Vagina (tissue), 2 donors: ENCODE results near the gene NRG3. TPM values are rescaled to one million over a fixed set of nuclear protein-coding genes. Genes with fewer than 3 reads are reported as not detected.

ENCODE experiments used
- DNase-seq, 2 donors: peaks; one replicate each; pipeline ENCODE4 v3.0.0-alpha.2; 2017; ENCODE audit errors: extremely low spot score in 2 of 2
- H3K27ac ChIP-seq: fragments of 200-600 bp; sonication (generic); one replicate; pipeline ENCODE4 v1.5.1; 2019
- H3K27me3 ChIP-seq: fragments of 200-600 bp; sonication (generic); one replicate; pipeline ENCODE4 v1.5.1; 2019
- H3K36me3 ChIP-seq, 2 donors: fragments of 200-600 bp; sonication (generic); one replicate each; pipeline ENCODE4 v1.5.1; 2017 to 2019
- H3K4me1 ChIP-seq: fragments of 200-600 bp; sonication (generic); one replicate; pipeline ENCODE4 v1.5.1; 2019
- H3K4me3 ChIP-seq, 2 donors: fragments of 200-600 bp; sonication (generic); 1 replicate in 1 of 2; 2 replicates in 1 of 2; pipeline ENCODE4 v1.5.1; 2016 to 2019
- H3K9me3 ChIP-seq: fragments of 200-600 bp; sonication (generic); one replicate; pipeline ENCODE4 v1.5.1; 2019
- CTCF ChIP-seq, 3 experiments: fragments of 450-650 bp in 2 of 3; fragments of 200-600 bp in 1 of 3; sonication (generic) in 1 of 3; IDR thresholded peaks; one replicate each; pipeline ENCODE4 v1.5.1; 2017 to 2019; ENCODE audit warnings: antibody characterized with exemption in 3 of 3, mild to moderate bottlenecking in 2 of 3, moderate library complexity in 2 of 3
- POLR2A ChIP-seq, 2 donors: fragments of 450-650 bp; IDR thresholded peaks; one replicate each; pipeline ENCODE4 v1.6.1; 2017; ENCODE audit warnings: antibody characterized with exemption in 2 of 2, mild to moderate bottlenecking in 2 of 2, moderate library complexity in 2 of 2
- POLR2AphosphoS5 ChIP-seq, 2 donors: sonication (generic); formaldehyde crosslinking; IDR thresholded peaks; one replicate each; pipeline ENCODE4 v1.9.0; 2017; ENCODE audit warnings: antibody characterized with exemption in 2 of 2, mild to moderate bottlenecking in 2 of 2, low read depth in 1 of 2; ENCODE audit not compliant: insufficient read depth in 1 of 2
- intact Hi-C: fragments of 100-400 bp; cut with DNase I; formaldehyde crosslinking; loops from one replicate; pipeline ENCODE4 v1.15.1; 2023
- total RNA-seq: library from RNA; depleted of rRNA; stranded (reverse); fragments of >200 nt; gene quantifications from one replicate; pipeline ENCODE4 v1.2.3, GENCODE V29; 2016

NRG3 gene
- total RNA-seq, 1 donor from 2014 or later: not detected

- H3K27ac ChIP-seq: no peak overlapping the region
- no peaks in the 10 kb centered on the region for H3K4me1 ChIP-seq
- intact Hi-C loops: no loop called here
- TF ChIP-seq CTCF (IDR thresholded peaks at IDR 0.05) (no peak), POLR2AphosphoS5 (IDR thresholded peaks at IDR 0.05; ENCODE audit: insufficient read depth in 1 of 2, low read depth in 1 of 2) (no peak), POLR2A (IDR thresholded peaks at IDR 0.05) (no peak)
- H3K36me3 ChIP-seq: no peaks in the 10 kb centered on the region
- H3K27me3 ChIP-seq: no peaks in the 10 kb centered on the region
- no peaks in the 10 kb centered on the region for H3K9me3 ChIP-seq
- H3K4me3 ChIP-seq: no peak overlapping the region
- DNase-seq: no peak
Observed at GRCh38 chr10:82536668-82537067, 661.7 kb downstream of the NRG3 start.

- Histone ChIP-seq H3K4me3 (no peak overlapping the region), H3K4me1 (no peaks in the 10 kb centered on the region), H3K9me3 (no peaks in the 10 kb centered on the region), H3K36me3 (no peaks in the 10 kb centered on the region), H3K27me3 (no peaks in the 10 kb centered on the region), H3K27ac (no peak overlapping the region)
- TF ChIP-seq CTCF (IDR thresholded peaks at IDR 0.05): no peak
- no peak for TF ChIP-seq POLR2A (IDR thresholded peaks at IDR 0.05)
- TF ChIP-seq POLR2AphosphoS5 (IDR thresholded peaks at IDR 0.05; ENCODE audit: insufficient read depth in 1 of 2, low read depth in 1 of 2): no peak
- intact Hi-C loops: no loop called here
- DNase-seq: no peak
Observed at GRCh38 chr10:82538272-82538671, 663.3 kb downstream of the NRG3 start.

GRCh38 chr10:82543631-82544030, 668.6 kb downstream of the NRG3 start:
- no peaks in the 10 kb centered on the region for H3K9me3 ChIP-seq
- no peak overlapping the region for H3K4me3 ChIP-seq
- H3K27ac ChIP-seq: no peak overlapping the region
- H3K27me3 ChIP-seq: no peaks in the 10 kb centered on the region
- intact Hi-C loops: no loop called here
- H3K36me3 ChIP-seq: no peaks in the 10 kb centered on the region
- no peak for DNase-seq
- no peaks in the 10 kb centered on the region for H3K4me1 ChIP-seq
- TF ChIP-seq POLR2AphosphoS5 (IDR thresholded peaks at IDR 0.05; ENCODE audit: insufficient read depth in 1 of 2, low read depth in 1 of 2) (no peak), CTCF (IDR thresholded peaks at IDR 0.05) (no peak), POLR2A (IDR thresholded peaks at IDR 0.05) (no peak)

GRCh38 chr10:82544377-82544776, 669.4 kb downstream of the NRG3 start:
- no peak overlapping the region for H3K4me3 ChIP-seq
- intact Hi-C loops: no loop called here
- H3K9me3 ChIP-seq: no peaks in the 10 kb centered on the region
- no peaks in the 10 kb centered on the region for H3K27me3 ChIP-seq
- no peak overlapping the region for H3K27ac ChIP-seq
- no peaks in the 10 kb centered on the region for H3K36me3 ChIP-seq
- H3K4me1 ChIP-seq: no peaks in the 10 kb centered on the region
- DNase-seq: no peak
- no peak for TF ChIP-seq CTCF (IDR thresholded peaks at IDR 0.05)
- TF ChIP-seq POLR2A (IDR thresholded peaks at IDR 0.05): no peak
- no peak for TF ChIP-seq POLR2AphosphoS5 (IDR thresholded peaks at IDR 0.05; ENCODE audit: insufficient read depth in 1 of 2, low read depth in 1 of 2)

- H3K4me1 ChIP-seq: no peaks in the 10 kb centered on the region
- H3K36me3 ChIP-seq: no peaks in the 10 kb centered on the region
- H3K27me3 ChIP-seq: no peaks in the 10 kb centered on the region
- intact Hi-C loops: no loop called here
- no peaks in the 10 kb centered on the region for H3K9me3 ChIP-seq
- no peak overlapping the region for H3K4me3 ChIP-seq
- H3K27ac ChIP-seq: no peak overlapping the region
- TF ChIP-seq CTCF (IDR thresholded peaks at IDR 0.05) (no peak), POLR2AphosphoS5 (IDR thresholded peaks at IDR 0.05; ENCODE audit: insufficient read depth in 1 of 2, low read depth in 1 of 2) (no peak), POLR2A (IDR thresholded peaks at IDR 0.05) (no peak)
- DNase-seq: no peak
Observed at GRCh38 chr10:82551506-82551905, 676.5 kb downstream of the NRG3 start.
